Left lung (tissue), 10 donors: ENCODE results near the gene IRF2BPL. TPM values are rescaled to one million over a fixed set of nuclear protein-coding genes. Genes with fewer than 3 reads are reported as not detected.

Experiments
- ATAC-seq: fragments of 200-7000 bp; cut with Tn5 transposase; one replicate; pipeline ENCODE4 v1.9.1; 2020; ENCODE audit warnings: moderate library complexity
- DNase-seq, 4 donors: peaks; one replicate each; pipeline ENCODE4 v3.0.0-alpha.2; 2013 to 2020
- H3K27ac ChIP-seq, 2 donors: fragments of 200-600 bp; sonication (generic) in 1 of 2; one replicate each; pipeline versions ENCODE4 v1.5.0 to v1.8.0; 2020 to 2021
- H3K27me3 ChIP-seq, 2 donors: fragments of 200-600 bp; sonication (generic) in 1 of 2; one replicate each; pipeline versions ENCODE4 v1.5.0 to v1.8.0; 2020 to 2021
- H3K36me3 ChIP-seq, 2 donors: fragments of 200-600 bp; sonication (generic) in 1 of 2; one replicate each; pipeline versions ENCODE4 v1.5.0 to v1.8.0; 2020 to 2021
- H3K4me1 ChIP-seq, 2 donors: fragments of 200-600 bp; one replicate each; pipeline ENCODE4 v1.8.0; 2021
- H3K4me3 ChIP-seq, 2 donors: fragments of 200-600 bp; sonication (generic) in 1 of 2; one replicate each; pipeline versions ENCODE4 v1.5.0 to v1.8.0; 2020 to 2021; ENCODE audit warnings: mild to moderate bottlenecking in 1 of 2
- H3K9me3 ChIP-seq, 2 donors: fragments of 200-600 bp; sonication (generic) in 1 of 2; one replicate each; pipeline versions ENCODE4 v1.5.0 to v1.8.0; 2020 to 2021
- intact Hi-C, 2 donors: fragments of 100-400 bp; cut with DNase I; formaldehyde crosslinking; loops; one replicate each; pipeline versions ENCODE4 v1.11.2 to v1.14.2; 2022
- polyA plus RNA-seq, 6 donors: library from polyadenylated mRNA; unstranded; fragments of 120-200 nt; gene quantifications; one replicate each; pipeline ENCODE4 v1.2.1, GENCODE V29; 2013; ENCODE audit not compliant: insufficient read length in 6 of 6
- total RNA-seq, 2 donors: library from RNA; stranded (reverse); fragmentation: NEBNext Ultra II Directional; extraction: Animal tissue kit (Norgen Biotek cat#: 25700); gene quantifications; one replicate each; pipeline ENCODE4 v1.2.1, GENCODE V29; 2021
- TF ChIP-seq, protein P1 (sequence below), 2 donors: fragments of 200-600 bp; sonication (generic) in 1 of 2; IDR thresholded peaks; one replicate each; pipeline versions ENCODE4 v1.5.0 to v1.8.0; 2021; ENCODE audit warnings: antibody characterized with exemption in 2 of 2
- donor health status: DM: no; HTN: yes; CAD: no.
- donor health status: DM: no; HTN: no; CAD: no.

Gene IRF2BPL
- total and polyA plus RNA-seq, 8 donors: 22.8 to 50.0 (median 44.3) TPM

DNA sequence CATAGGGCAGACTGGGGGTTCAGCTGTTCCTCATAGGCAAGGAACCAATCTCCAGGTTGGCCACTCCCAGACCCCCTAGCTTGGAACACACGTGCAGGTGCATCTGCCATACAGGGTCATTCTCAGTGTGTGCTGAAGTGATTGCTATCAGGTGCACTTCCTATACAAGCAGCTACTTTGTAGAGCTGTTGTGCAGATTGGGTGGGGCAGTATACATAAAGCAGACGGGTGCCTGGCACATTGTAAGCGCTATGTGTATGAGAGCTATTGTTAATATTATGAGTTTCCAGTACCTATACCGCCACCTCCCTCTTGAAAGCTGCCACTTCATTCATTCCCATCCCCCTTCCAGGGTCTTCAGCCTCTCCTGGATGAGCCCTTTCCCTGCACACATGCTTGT is 17.3 kb downstream of the IRF2BPL start:
- TF ChIP-seq, protein P1, sequence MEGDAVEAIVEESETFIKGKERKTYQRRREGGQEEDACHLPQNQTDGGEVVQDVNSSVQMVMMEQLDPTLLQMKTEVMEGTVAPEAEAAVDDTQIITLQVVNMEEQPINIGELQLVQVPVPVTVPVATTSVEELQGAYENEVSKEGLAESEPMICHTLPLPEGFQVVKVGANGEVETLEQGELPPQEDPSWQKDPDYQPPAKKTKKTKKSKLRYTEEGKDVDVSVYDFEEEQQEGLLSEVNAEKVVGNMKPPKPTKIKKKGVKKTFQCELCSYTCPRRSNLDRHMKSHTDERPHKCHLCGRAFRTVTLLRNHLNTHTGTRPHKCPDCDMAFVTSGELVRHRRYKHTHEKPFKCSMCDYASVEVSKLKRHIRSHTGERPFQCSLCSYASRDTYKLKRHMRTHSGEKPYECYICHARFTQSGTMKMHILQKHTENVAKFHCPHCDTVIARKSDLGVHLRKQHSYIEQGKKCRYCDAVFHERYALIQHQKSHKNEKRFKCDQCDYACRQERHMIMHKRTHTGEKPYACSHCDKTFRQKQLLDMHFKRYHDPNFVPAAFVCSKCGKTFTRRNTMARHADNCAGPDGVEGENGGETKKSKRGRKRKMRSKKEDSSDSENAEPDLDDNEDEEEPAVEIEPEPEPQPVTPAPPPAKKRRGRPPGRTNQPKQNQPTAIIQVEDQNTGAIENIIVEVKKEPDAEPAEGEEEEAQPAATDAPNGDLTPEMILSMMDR (IDR thresholded peaks at IDR 0.05): no peak
- Histone ChIP-seq H3K4me3 (no peak overlapping the region), H3K9me3 (no peaks in the 10 kb centered on the region), H3K4me1 (peaks cover 6 to 18% of the 10 kb centered on the region in 2 donors), H3K27ac (no peak overlapping the region), H3K27me3 (no peaks in the 10 kb centered on the region), H3K36me3 (no peaks in the 10 kb centered on the region)
- no peak for ATAC-seq
- no peak for DNase-seq
- intact Hi-C loops: no loop called here

DNA sequence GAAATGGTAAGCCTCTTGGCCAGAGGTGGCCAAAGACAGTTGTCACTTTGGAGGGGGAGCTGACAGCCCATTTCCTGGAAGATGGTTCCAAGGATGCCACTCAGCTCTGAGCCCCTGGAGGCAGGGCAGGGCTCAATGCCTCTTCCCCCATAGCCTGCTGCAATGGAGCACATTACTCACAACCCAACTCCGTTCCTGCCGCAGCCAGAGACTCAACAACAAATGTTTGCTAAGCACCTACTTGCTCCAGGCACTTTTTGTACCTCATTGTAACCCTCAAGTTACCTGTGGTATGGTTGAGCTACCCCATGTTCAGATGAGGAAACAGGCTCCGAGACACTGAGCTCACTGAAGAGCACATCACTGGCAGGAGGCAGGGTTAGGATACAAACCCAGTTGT is 19.5 kb downstream of the IRF2BPL start:
- DNase-seq: no peak
- TF ChIP-seq, protein P1 (IDR thresholded peaks at IDR 0.05): no peak
- intact Hi-C loops: no loop called here
- Histone ChIP-seq H3K27me3 (no peaks in the 10 kb centered on the region), H3K36me3 (no peaks in the 10 kb centered on the region), H3K4me3 (no peak overlapping the region), H3K9me3 (no peaks in the 10 kb centered on the region), H3K4me1 (peaks cover 10 to 28% of the 10 kb centered on the region in 2 donors), H3K27ac (peak overlapping the region in 1 of 2 donors; percentile 14)
- ATAC-seq: no peak

DNA sequence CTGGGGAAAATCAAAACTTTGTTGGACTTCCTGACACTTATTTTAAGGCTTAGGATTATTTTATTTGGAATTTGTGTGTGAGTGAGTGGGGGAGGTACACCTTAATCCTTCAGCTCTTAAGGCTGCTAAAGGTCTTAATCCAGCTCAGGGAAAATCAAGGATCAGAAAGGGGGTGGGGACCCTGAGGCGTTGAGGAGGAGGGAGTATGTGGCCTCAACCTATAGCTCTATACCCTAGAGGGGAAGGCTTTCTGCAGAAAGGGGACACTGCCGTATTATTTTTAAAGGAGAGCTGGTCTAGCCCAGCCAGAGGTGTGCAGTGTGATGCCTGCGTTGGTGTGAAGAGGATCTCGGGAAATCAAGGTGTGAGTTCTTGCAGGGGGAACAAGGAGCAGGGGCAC is 20.0 kb downstream of the IRF2BPL start:
- TF ChIP-seq, protein P1 (IDR thresholded peaks at IDR 0.05): no peak
- Histone ChIP-seq H3K4me1 (peaks cover 11 to 27% of the 10 kb centered on the region in 2 donors), H3K9me3 (no peaks in the 10 kb centered on the region), H3K27me3 (no peaks in the 10 kb centered on the region), H3K4me3 (no peak overlapping the region), H3K36me3 (no peaks in the 10 kb centered on the region), H3K27ac (peak overlapping the region; percentile 14 to 42)
- ATAC-seq (no peak), DNase-seq (no peak)
- intact Hi-C loops: no loop called here

DNA sequence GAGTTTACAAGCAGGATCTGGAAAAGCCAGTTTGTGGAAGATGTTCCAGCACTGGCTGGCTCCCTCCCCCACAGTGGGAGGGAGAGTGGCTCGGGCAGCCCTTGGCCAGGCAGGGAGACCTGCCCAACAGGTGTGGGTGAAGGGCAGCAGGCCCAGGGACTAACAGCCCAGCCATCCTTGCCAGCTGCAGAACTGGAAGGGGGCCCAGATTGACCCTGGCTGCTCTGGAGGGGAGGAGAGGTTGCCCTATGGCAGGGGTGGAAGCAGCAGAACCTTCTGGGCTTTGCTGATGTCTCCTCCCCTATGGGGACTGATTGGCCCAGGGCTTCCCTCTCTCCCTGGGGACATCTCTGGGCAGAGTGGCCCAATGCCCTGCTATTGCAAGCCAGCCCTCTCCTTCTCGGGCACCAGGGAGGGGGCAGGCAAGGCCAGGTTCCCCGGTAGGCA is 20.5 kb downstream of the IRF2BPL start:
- no peaks in the 10 kb centered on the region for H3K27me3 ChIP-seq
- no peak overlapping the region for H3K4me3 ChIP-seq
- no peaks in the 10 kb centered on the region for H3K36me3 ChIP-seq
- H3K4me1 ChIP-seq: peaks cover 11 to 27% of the 10 kb centered on the region in 2 donors
- H3K27ac ChIP-seq: peak overlapping the region; percentile 42 to 60
- TF ChIP-seq, protein P1 (IDR thresholded peaks at IDR 0.05): no peak
- no peaks in the 10 kb centered on the region for H3K9me3 ChIP-seq
- intact Hi-C loops: no loop called here
- peak; percentile 29 to 86 (median 84) for DNase-seq
- peak; percentile 84 for ATAC-seq

DNA sequence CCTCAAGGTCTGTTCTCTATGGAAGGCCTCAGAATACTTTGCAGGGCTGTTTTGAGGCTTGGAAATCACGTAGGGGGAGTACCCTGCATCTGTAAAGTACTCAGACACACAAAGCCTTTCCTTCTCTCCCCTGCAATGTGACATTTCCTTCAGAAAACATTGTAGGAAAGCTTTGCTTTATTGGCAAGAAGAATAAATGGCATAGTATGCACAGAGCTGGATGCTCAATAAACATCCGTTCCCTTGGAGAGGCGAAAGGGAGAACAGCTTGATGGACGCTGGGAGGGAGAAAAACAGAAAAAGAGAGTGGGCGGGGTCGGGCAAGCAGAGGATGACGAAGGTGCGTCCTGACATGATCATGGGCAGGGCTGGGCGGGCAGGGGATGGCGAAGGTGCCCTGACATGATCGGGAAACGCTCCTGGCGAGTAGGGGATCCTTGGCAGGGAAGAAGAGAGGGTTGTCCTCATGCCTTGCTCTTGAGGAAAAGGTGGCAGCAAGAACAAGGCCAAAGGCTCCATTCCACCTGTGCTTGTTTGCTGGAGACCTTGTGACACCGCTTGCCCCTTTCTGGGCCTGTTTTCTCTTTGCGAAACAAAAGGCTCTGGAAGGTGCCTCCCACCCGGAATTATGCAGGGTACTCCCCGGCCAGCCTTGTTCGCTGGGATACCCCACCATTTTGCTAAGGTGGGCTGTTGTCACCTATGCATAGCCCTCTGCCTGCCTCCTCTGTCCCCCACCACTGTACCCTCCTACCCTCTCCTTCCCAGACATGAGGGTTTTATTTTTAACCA is 21.1 kb downstream of the IRF2BPL start:
- ATAC-seq (peak; percentile 26), DNase-seq (peak in 1 of 4 donors; percentile 39)
- intact Hi-C loops: no loop called here
- peaks cover 11 to 27% of the 10 kb centered on the region in 2 donors for H3K4me1 ChIP-seq
- no peaks in the 10 kb centered on the region for H3K36me3 ChIP-seq
- TF ChIP-seq, protein P1 (IDR thresholded peaks at IDR 0.05): no peak
- H3K27me3 ChIP-seq: no peaks in the 10 kb centered on the region
- H3K4me3 ChIP-seq: no peak overlapping the region
- no peaks in the 10 kb centered on the region for H3K9me3 ChIP-seq
- peak overlapping the region; percentile 42 to 60 for H3K27ac ChIP-seq
